CD4-positive, alpha-beta T cell (primary cell): ENCODE measurements around the gene STRAP. TPM values are rescaled to one million over a fixed set of nuclear protein-coding genes. Genes with fewer than 3 reads are reported as not detected.
"Not testable (repeated sequence)": the region's sequence is repeated elsewhere in the genome, so short reads cannot be mapped to it uniquely, and the experiment has no call there.

Experiments
- ATAC-seq: fragments of 200-7000 bp; cut with Tn5 transposase; one replicate; pipeline ENCODE4 v1.10.0; 2022; ENCODE audit warnings: mild to moderate bottlenecking; ENCODE audit not compliant: poor library complexity
- CTCF ChIA-PET: fragments of 350-600 bp; sonication (Branson Sonifier 250); formaldehyde crosslinking; loops from one replicate; lab custom pipeline; 2021; ENCODE audit warnings: antibody characterized with exemption, inconsistent platforms; lab: Charles Lee
- POLR2A ChIA-PET: fragments of 350-600 bp; sonication (Branson Sonifier 250); formaldehyde crosslinking; loops from one replicate; lab custom pipeline; 2021; ENCODE audit warnings: antibody characterized with exemption, inconsistent platforms; lab: Charles Lee
- DNase-seq, 14 experiments: peaks; one replicate each; pipeline ENCODE4 v3.0.0-alpha.2; 2013 to 2020; ENCODE audit warnings: mixed read lengths in 2 of 14
- H3K27ac ChIP-seq, 2 donors: one replicate each; pipeline versions ENCODE4 v1.5.1 to v1.7.0; 2013; ENCODE audit warnings: low read length in 2 of 2, low read depth in 1 of 2, mild to moderate bottlenecking in 1 of 2
- H3K27me3 ChIP-seq, 2 experiments: 1 replicate in 1 of 2; 2 replicates in 1 of 2; pipeline versions ENCODE4 v1.6.1 to v1.7.0; 2013; ENCODE audit warnings: low read length in 2 of 2, control low read depth in 1 of 2, mild to moderate bottlenecking in 1 of 2, moderate library complexity in 1 of 2; ENCODE audit not compliant: insufficient read depth in 2 of 2, control insufficient read depth in 1 of 2
- H3K36me3 ChIP-seq: one replicate; pipeline ENCODE4 v1.6.1; 2013; ENCODE audit warnings: low read length, control low read depth; ENCODE audit not compliant: insufficient read depth
- H3K4me1 ChIP-seq: one replicate; pipeline ENCODE4 v1.6.1; 2013; ENCODE audit warnings: low read length, control low read depth; ENCODE audit not compliant: insufficient read depth
- H3K4me3 ChIP-seq: one replicate; pipeline ENCODE4 v1.5.1; 2013; ENCODE audit warnings: mild to moderate bottlenecking, low read length, moderate library complexity
- H3K9me3 ChIP-seq, 2 experiments: 1 replicate in 1 of 2; 2 replicates in 1 of 2; pipeline versions ENCODE4 v1.6.1 to v1.7.0; 2013; ENCODE audit warnings: low read length in 2 of 2, mild to moderate bottlenecking in 2 of 2, control low read depth in 1 of 2, moderate library complexity in 1 of 2; ENCODE audit not compliant: control insufficient read depth in 1 of 2, insufficient read depth in 1 of 2
- H3K27ac Mint-ChIP-seq: one replicate; pipeline ENCODE4 v1.8.0; 2020; ENCODE audit warnings: mixed read lengths
- H3K27me3 Mint-ChIP-seq: one replicate; pipeline ENCODE4 v1.8.0; 2021; ENCODE audit warnings: mixed read lengths
- H3K36me3 Mint-ChIP-seq: one replicate; pipeline ENCODE4 v1.8.0; 2021; ENCODE audit warnings: low read depth, mixed read lengths
- H3K4me1 Mint-ChIP-seq: one replicate; pipeline ENCODE4 v1.8.0; 2021; ENCODE audit warnings: low read depth, mixed read lengths
- H3K4me3 Mint-ChIP-seq: one replicate; pipeline ENCODE4 v1.8.0; 2020; ENCODE audit warnings: mild to moderate bottlenecking, mixed read lengths
- H3K9me3 Mint-ChIP-seq: one replicate; pipeline ENCODE4 v1.8.0; 2020; ENCODE audit warnings: mixed read lengths
- CTCF ChIP-seq: fragments of 200-600 bp; IDR thresholded peaks from one replicate; pipeline ENCODE4 v1.8.0; 2022; ENCODE audit warnings: antibody characterized with exemption, mild to moderate bottlenecking
- intact Hi-C, 2 experiments: fragments of 100-400 bp; cut with DNase I in 1 of 2; cut with micrococcal nuclease in 1 of 2; formaldehyde crosslinking; loops; one replicate each; pipeline versions ENCODE4 v1.15.1 to v1.9.0; 2023 to 2025; cut with DNase I, micrococcal nuclease
- total RNA-seq, 174 experiments: library from RNA in 2 of 174; stranded (reverse) in 2 of 174; gene quantifications; one replicate each; pipeline ENCODE4 v1.2.3 and lab custom pipeline; 2021 to 2026

The STRAP gene
- total RNA-seq, 2 experiments from 2014 or later: 138 to 140 TPM

- no peaks in the 10 kb centered on the region for H3K36me3 ChIP-seq
- CTCF ChIA-PET: no interaction called here
- intact Hi-C loops: no loop called here
- H3K27ac ChIP-seq: no peak overlapping the region
- DNase-seq (no peak), ATAC-seq (no peak)
- peaks cover 0 to 3% of the 10 kb centered on the region in 2 experiments for H3K9me3 ChIP-seq
- Mint-ChIP-seq H3K27me3 (no peaks in the 10 kb centered on the region), H3K4me3 (no peak overlapping the region), H3K36me3 (peaks cover 50% of the 10 kb centered on the region), H3K27ac (no peak overlapping the region), H3K4me1 (peaks cover 15% of the 10 kb centered on the region), H3K9me3 (peaks cover 10% of the 10 kb centered on the region)
- H3K4me3 ChIP-seq: no peak overlapping the region
- no peaks in the 10 kb centered on the region for H3K4me1 ChIP-seq
- POLR2A ChIA-PET: interaction anchor here (0.7 kb wide), 1 partner anchor 27 kb away, joined by 3 read pairs; the partner anchor contains the start of gene DERA
- no peak for TF ChIP-seq CTCF
- H3K27me3 ChIP-seq: no peaks in the 10 kb centered on the region
Observed at GRCh38 chr12:15937902-15938301, 55.7 kb downstream of the STRAP start.

- peaks cover 10% of the 10 kb centered on the region for H3K9me3 Mint-ChIP-seq
- H3K27ac Mint-ChIP-seq: no peak overlapping the region
- TF ChIP-seq CTCF: no peak
- no peaks in the 10 kb centered on the region for H3K4me1 ChIP-seq
- intact Hi-C loops: no loop called here
- no peak overlapping the region for H3K4me3 ChIP-seq
- ChIA-PET CTCF (interaction anchor here (1.2 kb wide), 1 partner anchor 9 kb away, joined by 4 read pairs; no protein-coding TSS in a partner anchor), POLR2A (no interaction called here)
- H3K4me1 Mint-ChIP-seq: peaks cover 15% of the 10 kb centered on the region
- H3K36me3 ChIP-seq: no peaks in the 10 kb centered on the region
- H3K27ac ChIP-seq: no peak overlapping the region
- no peaks in the 10 kb centered on the region for H3K27me3 Mint-ChIP-seq
- ATAC-seq (no peak), DNase-seq (no peak)
- H3K36me3 Mint-ChIP-seq: peaks cover 57% of the 10 kb centered on the region
- no peak overlapping the region for H3K4me3 Mint-ChIP-seq
- H3K9me3 ChIP-seq: peaks cover 0 to 3% of the 10 kb centered on the region in 2 experiments
- no peaks in the 10 kb centered on the region for H3K27me3 ChIP-seq
Observed at GRCh38 chr12:15939111-15939510, 56.9 kb downstream of the STRAP start.

- no peak overlapping the region for H3K27ac Mint-ChIP-seq
- ChIA-PET POLR2A (interaction anchor here (1.2 kb wide), 1 partner anchor 31 kb away, joined by 3 read pairs; the partner anchor contains the start of gene DERA), CTCF (interaction anchor here (0.6 kb wide), 1 partner anchor 41 kb away, joined by 3 read pairs; no protein-coding TSS in a partner anchor)
- DNase-seq (no peak), ATAC-seq (no peak)
- Histone ChIP-seq H3K27me3 (no peaks in the 10 kb centered on the region), H3K9me3 (no peaks in the 10 kb centered on the region), H3K27ac (no peak overlapping the region), H3K36me3 (no peaks in the 10 kb centered on the region), H3K4me3 (no peak overlapping the region), H3K4me1 (no peaks in the 10 kb centered on the region)
- H3K9me3 Mint-ChIP-seq: peaks cover 10% of the 10 kb centered on the region
- no peaks in the 10 kb centered on the region for H3K27me3 Mint-ChIP-seq
- H3K4me3 Mint-ChIP-seq: no peak overlapping the region
- no peak for TF ChIP-seq CTCF
- peaks cover 15% of the 10 kb centered on the region for H3K4me1 Mint-ChIP-seq
- peaks cover 62% of the 10 kb centered on the region for H3K36me3 Mint-ChIP-seq
- intact Hi-C loops: no loop called here
Observed at GRCh38 chr12:15942475-15942874, 60.3 kb downstream of the STRAP start.

- H3K4me3 Mint-ChIP-seq, H3K9me3 Mint-ChIP-seq, H3K36me3 ChIP-seq, H3K4me1 ChIP-seq, H3K9me3 ChIP-seq, ATAC-seq, H3K4me3 ChIP-seq, CTCF ChIA-PET, H3K27me3 ChIP-seq, H3K27ac ChIP-seq, H3K27ac Mint-ChIP-seq, H3K27me3 Mint-ChIP-seq, DNase-seq, intact Hi-C loops: not testable (repeated sequence)
- Mint-ChIP-seq H3K4me1 (peaks cover 18% of the 10 kb centered on the region), H3K36me3 (peaks cover 65% of the 10 kb centered on the region)
- POLR2A ChIA-PET: interaction anchor here (1.2 kb wide), 1 partner anchor 32 kb away, joined by 3 read pairs; the partner anchor contains the start of gene DERA
Observed at GRCh38 chr12:15943519-15943918, 61.3 kb downstream of the STRAP start.

- CTCF ChIA-PET, DNase-seq, H3K4me3 Mint-ChIP-seq, H3K27me3 Mint-ChIP-seq, H3K9me3 ChIP-seq, ATAC-seq, H3K4me1 ChIP-seq, H3K27ac Mint-ChIP-seq, H3K4me1 Mint-ChIP-seq, H3K4me3 ChIP-seq, H3K27ac ChIP-seq, H3K36me3 ChIP-seq, POLR2A ChIA-PET, H3K9me3 Mint-ChIP-seq, intact Hi-C loops, H3K27me3 ChIP-seq: not testable (repeated sequence)
- peaks cover 41% of the 10 kb centered on the region for H3K36me3 Mint-ChIP-seq
Observed at GRCh38 chr12:15948461-15948860, 66.3 kb downstream of the STRAP start.
